Measurements from ENCODE around the gene CRADD.
A peak's percentile ranks its signal among the peaks of the same experiment; 100 is the strongest.
"Not testable (repeated sequence)": the region's sequence is repeated elsewhere in the genome, so short reads cannot be mapped to it uniquely, and the experiment has no call there.

The CRADD gene

GRCh38 chr12:93788853-93789252 lies 111.7 kb downstream of the CRADD start:
- no peak for DNase-seq

GRCh38 chr12:93789767-93790166 lies 112.6 kb downstream of the CRADD start:
- DNase-seq, result no peak

GRCh38 chr12:93790472-93791152 lies 113.4 kb downstream of the CRADD start:
- DNase-seq, result peak; percentile 34 to 37

- DNase-seq, result no peak
These were observed 115.8 kb downstream of the CRADD start for GRCh38 chr12:93793007-93793406.

GRCh38 chr12:93793983-93794382 lies 116.8 kb downstream of the CRADD start:
- no peak for DNase-seq

- no peak for DNase-seq
These were observed 117.6 kb downstream of the CRADD start for GRCh38 chr12:93794738-93795137.

GRCh38 chr12:93795352-93795751 lies 118.2 kb downstream of the CRADD start:
- no peak for DNase-seq

- no peak for DNase-seq
These were observed 119.6 kb downstream of the CRADD start for GRCh38 chr12:93796729-93797128.

GRCh38 chr12:93798279-93799151 lies 121.3 kb downstream of the CRADD start:
- DNase-seq, result no peak

- not testable (repeated sequence) for DNase-seq
These were observed 124.5 kb downstream of the CRADD start for GRCh38 chr12:93801666-93802065.

GRCh38 chr12:93802293-93802692 lies 125.1 kb downstream of the CRADD start:
- no peak for DNase-seq

- DNase-seq, result no peak
These were observed 125.7 kb downstream of the CRADD start for GRCh38 chr12:93802698-93803423.

GRCh38 chr12:93803424-93803807 lies 126.2 kb downstream of the CRADD start:
- DNase-seq, result no peak

GRCh38 chr12:93804392-93805179 lies 127.4 kb downstream of the CRADD start:
- no peak for DNase-seq

- no peak for DNase-seq
These were observed 128.6 kb downstream of the CRADD start for GRCh38 chr12:93805736-93806141.

GRCh38 chr12:93807354-93807753 lies 130.2 kb downstream of the CRADD start:
- DNase-seq, result no peak

GRCh38 chr12:93808169-93808899 lies 131.2 kb downstream of the CRADD start:
- DNase-seq, result no peak

- DNase-seq, result no peak
These were observed 135.5 kb downstream of the CRADD start for GRCh38 chr12:93812626-93813025.

- no peak for DNase-seq
These were observed 136.0 kb downstream of the CRADD start for GRCh38 chr12:93813186-93813585.

GRCh38 chr12:93813972-93814821 lies 137.0 kb downstream of the CRADD start:
- DNase-seq, result no peak

GRCh38 chr12:93818488-93819049 lies 141.4 kb downstream of the CRADD start:
- no peak for DNase-seq

Data from activated CD4-positive, alpha-beta T cell treated with anti-CD3 and anti-CD28 coated beads, Interleukin-2, amount 50 U/mL, for 4 hours (primary cell).